ENCODE measurements around the gene PSMC5.

PSMC5 gene

GRCh38 chr17:63827002-63827800, at the start of gene PSMC5, which contains the start of gene FTSJ3:
Gene PSMC5 (plus strand): TSS chr17:63827431. CDS start chr17:63827491, 60 bp downstream.
Gene FTSJ3 (minus strand): TSS chr17:63827663. CDS start chr17:63826902, 761 bp downstream.
- Histone ChIP-seq H3K9ac (peak within 1 kb of the TSS; percentile 85 to 97 (median 94)), H3K4me1 (peaks cover 48 to 83% (median 76%) of the 10 kb centered on the region in 10 experiments), H3K27me3 (no peaks in the 10 kb centered on the region), H3K4me3 (peak within 1 kb of the TSS; percentile 66 to 93 (median 82)), H3K27ac (peak within 1 kb of the TSS; percentile 90 to 99 (median 97)), H3K4me2 (peak within 1 kb of the TSS; percentile 80 to 98 (median 94)), H3K36me3 (peaks cover 71 to 81% (median 77%) of the 10 kb centered on the region in 11 experiments), H4K20me1 (peaks cover 5 to 89% (median 50%) of the 10 kb centered on the region in 11 experiments; a peak in 17 of 22 replicates), H3K9me3 (replicated peaks in 1 of 11) (no peaks in the 10 kb centered on the region)
- no peak for TF ChIP-seq Cebpa-rat (IDR thresholded peaks at IDR 0.05)

- Histone ChIP-seq H3K27ac (0 out of 22 replicates have a peak overlapping the region, but pooled peaks of 1 of the 11 experiments have one; percentile 17), H3K4me3 (no peak overlapping the region), H4K20me1 (peaks cover 98 to 100% (median 100%) of the 10 kb centered on the region in 11 experiments), H3K27me3 (no peaks in the 10 kb centered on the region), H3K4me1 (peaks cover 16 to 53% (median 36%) of the 10 kb centered on the region in 10 experiments), H3K9me3 (replicated peaks in 1 of 11) (no peaks in the 10 kb centered on the region), H3K9ac (peak overlapping the region in 2 of 11 experiments; percentile 9 to 32; a peak in 1 of 22 replicates), H3K4me2 (no peak overlapping the region), H3K36me3 (peaks cover 77 to 100% (median 94%) of the 10 kb centered on the region in 11 experiments)
- no peak for TF ChIP-seq Cebpa-rat (IDR thresholded peaks at IDR 0.05)
These were observed 46.7 kb upstream of the PSMC5 start for GRCh38 chr17:63780507-63780906.

- H3K4me1 ChIP-seq: peaks cover 12 to 49% (median 32%) of the 10 kb centered on the region in 10 experiments; a peak in 19 of 20 replicates
- H3K36me3 ChIP-seq: peaks cover 77 to 100% (median 96%) of the 10 kb centered on the region in 11 experiments
- H3K9me3 ChIP-seq (replicated peaks in 1 of 11): no peaks in the 10 kb centered on the region
- H3K4me2 ChIP-seq: no peak overlapping the region
- 0 out of 22 replicates have a peak overlapping the region, but pooled peaks of 2 of the 11 experiments have one; percentile 9 to 32 for H3K9ac ChIP-seq
- no peak overlapping the region for H3K4me3 ChIP-seq
- TF ChIP-seq Cebpa-rat (IDR thresholded peaks at IDR 0.05): no peak
- peaks cover 98 to 100% (median 100%) of the 10 kb centered on the region in 11 experiments for H4K20me1 ChIP-seq
- 0 out of 22 replicates have a peak overlapping the region, but pooled peaks of 1 of the 11 experiments have one; percentile 17 for H3K27ac ChIP-seq
- H3K27me3 ChIP-seq: no peaks in the 10 kb centered on the region
These were observed 46.3 kb upstream of the PSMC5 start for GRCh38 chr17:63780928-63781327.

GRCh38 chr17:63783522-63783921, 43.7 kb upstream of the PSMC5 start:
- Histone ChIP-seq H3K27me3 (no peaks in the 10 kb centered on the region), H4K20me1 (peaks cover 97 to 100% (median 100%) of the 10 kb centered on the region in 11 experiments), H3K27ac (no peak overlapping the region), H3K9ac (peak overlapping the region in 5 of 11 experiments; percentile 7 to 41 (median 20); a peak in 3 of 22 replicates), H3K36me3 (peaks cover 77 to 100% (median 97%) of the 10 kb centered on the region in 11 experiments), H3K4me3 (no peak overlapping the region), H3K4me2 (no peak overlapping the region), H3K9me3 (replicated peaks in 1 of 11) (no peaks in the 10 kb centered on the region), H3K4me1 (peaks cover 0 to 38% (median 13%) of the 10 kb centered on the region in 10 experiments; a peak in 11 of 20 replicates)
- no peak for TF ChIP-seq Cebpa-rat (IDR thresholded peaks at IDR 0.05)

- Histone ChIP-seq H3K4me2 (no peak overlapping the region), H3K9me3 (replicated peaks in 1 of 11) (no peaks in the 10 kb centered on the region), H3K4me3 (no peak overlapping the region), H3K27me3 (no peaks in the 10 kb centered on the region), H4K20me1 (peaks cover 95 to 100% (median 100%) of the 10 kb centered on the region in 11 experiments), H3K9ac (0 out of 22 replicates have a peak overlapping the region, but pooled peaks of 1 of the 11 experiments have one; percentile 1), H3K36me3 (peaks cover 81 to 100% (median 97%) of the 10 kb centered on the region in 11 experiments), H3K4me1 (peaks cover 0 to 22% (median 0%) of the 10 kb centered on the region in 10 experiments; a peak in 4 of 20 replicates), H3K27ac (no peak overlapping the region)
- no peak for TF ChIP-seq Cebpa-rat (IDR thresholded peaks at IDR 0.05)
These were observed 41.7 kb upstream of the PSMC5 start for GRCh38 chr17:63785556-63785955.

DNA sequence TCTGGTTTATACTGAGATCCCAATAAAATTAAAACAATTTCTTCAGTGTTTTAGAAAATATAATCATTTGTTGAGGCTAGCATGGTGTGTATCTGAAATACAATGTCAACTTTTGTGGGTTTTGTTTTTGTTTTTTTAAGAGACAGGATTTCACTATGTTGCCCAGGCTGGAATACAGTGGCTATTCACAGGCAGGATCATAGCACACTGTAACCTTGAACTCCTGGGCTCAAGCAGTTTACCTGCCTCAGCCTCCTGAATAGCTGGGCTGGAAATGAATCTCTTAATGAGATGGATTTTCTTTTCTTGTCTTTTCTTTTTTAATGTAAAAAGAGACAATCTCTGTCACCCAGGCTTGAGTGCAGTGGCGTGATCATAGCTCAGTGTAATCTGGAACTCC, 41.1 kb upstream of the PSMC5 start:
- Histone ChIP-seq H3K4me2 (0 out of 22 replicates have a peak overlapping the region, but pooled peaks of 1 of the 11 experiments have one; percentile 29), H3K27ac (no peak overlapping the region), H3K4me1 (peaks cover 0 to 19% (median 0%) of the 10 kb centered on the region in 10 experiments; a peak in 4 of 20 replicates), H3K27me3 (no peaks in the 10 kb centered on the region), H3K4me3 (no peak overlapping the region), H3K36me3 (peaks cover 80 to 100% (median 97%) of the 10 kb centered on the region in 11 experiments), H3K9me3 (replicated peaks in 1 of 11) (no peaks in the 10 kb centered on the region), H3K9ac (no peak overlapping the region), H4K20me1 (peaks cover 95 to 100% (median 100%) of the 10 kb centered on the region in 11 experiments)
- TF ChIP-seq Cebpa-rat (IDR thresholded peaks at IDR 0.05): no peak

DNA sequence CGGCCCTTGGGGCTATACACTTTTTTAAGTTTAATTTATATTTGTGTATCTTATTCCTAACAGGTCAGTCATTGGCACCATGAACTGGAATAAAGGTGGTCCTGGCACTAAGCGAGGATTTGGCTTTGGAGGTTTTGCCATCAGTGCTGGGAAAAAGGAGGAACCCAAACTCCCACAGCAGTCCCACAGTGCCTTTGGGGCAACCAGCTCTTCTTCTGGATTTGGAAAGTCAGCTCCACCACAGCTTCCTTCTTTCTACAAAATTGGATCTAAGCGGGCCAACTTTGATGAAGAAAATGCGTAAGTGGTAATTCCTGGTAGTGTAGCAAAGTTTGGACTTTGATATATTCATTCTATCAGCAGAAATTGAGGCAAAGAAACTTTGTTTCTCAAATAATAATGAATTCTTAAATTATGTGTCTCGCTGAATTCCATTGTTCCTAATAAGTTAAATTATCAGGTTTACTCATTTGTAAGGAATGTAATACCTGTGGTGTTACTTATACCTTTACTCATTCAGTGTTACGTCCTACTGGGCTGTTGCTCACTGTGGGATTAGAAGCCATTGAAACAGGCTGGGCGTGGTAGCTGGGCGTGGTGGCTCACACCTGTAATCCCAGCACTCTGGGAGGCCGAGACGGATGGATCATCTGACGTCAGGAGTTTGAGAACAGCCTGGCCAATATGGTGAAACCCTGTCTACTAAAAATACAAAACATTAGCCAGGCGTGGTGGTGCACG, 40.1 kb upstream of the PSMC5 start:
- Histone ChIP-seq H3K4me2 (peak overlapping the region in 3 of 11 experiments; percentile 5 to 29 (median 27); a peak in 3 of 22 replicates), H4K20me1 (peaks cover 96 to 100% (median 100%) of the 10 kb centered on the region in 11 experiments)
- TF ChIP-seq Cebpa-rat (IDR thresholded peaks at IDR 0.05): no peak

DNA sequence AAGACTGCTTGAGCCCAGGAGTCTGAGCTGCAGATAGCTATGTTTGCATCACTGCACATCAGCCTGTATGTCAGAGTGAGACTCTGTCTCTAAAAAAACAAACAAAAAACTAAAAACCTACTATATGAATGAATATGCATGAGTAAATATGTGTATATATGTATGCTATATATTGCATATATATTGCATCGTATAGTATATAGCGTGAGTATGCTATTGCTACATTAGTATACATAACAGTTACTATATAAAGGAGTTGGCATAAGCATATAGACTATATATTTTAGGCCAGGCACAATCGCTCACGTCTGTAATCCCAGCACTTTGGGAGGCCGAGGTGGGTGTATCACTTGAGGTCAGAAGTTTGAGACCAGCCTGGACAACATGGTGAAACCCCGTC, 37.2 kb upstream of the PSMC5 start:
- Histone ChIP-seq H3K4me1 (peaks cover 0 to 19% (median 0%) of the 10 kb centered on the region in 10 experiments; a peak in 4 of 20 replicates), H3K9ac (no peak overlapping the region), H4K20me1 (peaks cover 78 to 100% (median 94%) of the 10 kb centered on the region in 11 experiments), H3K4me2 (no peak overlapping the region), H3K4me3 (no peak overlapping the region), H3K9me3 (replicated peaks in 1 of 11) (no peaks in the 10 kb centered on the region), H3K36me3 (peaks cover 88 to 100% (median 100%) of the 10 kb centered on the region in 11 experiments), H3K27me3 (no peaks in the 10 kb centered on the region), H3K27ac (no peak overlapping the region)
- no peak for TF ChIP-seq Cebpa-rat (IDR thresholded peaks at IDR 0.05)

More for the DNA sequence above, 40.1 kb upstream of the PSMC5 start:
- Histone ChIP-seq H3K4me3 (no peak overlapping the region), H3K9me3 (replicated peaks in 1 of 11) (no peaks in the 10 kb centered on the region), H3K27me3 (no peaks in the 10 kb centered on the region), H3K4me1 (peaks cover 0 to 19% (median 0%) of the 10 kb centered on the region in 10 experiments; a peak in 4 of 20 replicates), H3K9ac (no peak overlapping the region), H3K27ac (no peak overlapping the region), H3K36me3 (peaks cover 84 to 100% (median 99%) of the 10 kb centered on the region in 11 experiments)

Data from BLaER1 treated with 17β-estradiol and CSF1 and Interleukin-3, amounts not matched to agents 10 nM and 100 nM (cell line).